ENCODE data around the gene MTFR1L.

The MTFR1L gene

GRCh38 chr1:25878690-25879089 lies 58.9 kb downstream of the MTFR1L start:
- no peak for DNase-seq (ENCODE audit: low read depth in 2 of 2)

GRCh38 chr1:25879675-25880074 lies 59.9 kb downstream of the MTFR1L start:
- DNase-seq (ENCODE audit: low read depth in 2 of 2) = no peak

DNA sequence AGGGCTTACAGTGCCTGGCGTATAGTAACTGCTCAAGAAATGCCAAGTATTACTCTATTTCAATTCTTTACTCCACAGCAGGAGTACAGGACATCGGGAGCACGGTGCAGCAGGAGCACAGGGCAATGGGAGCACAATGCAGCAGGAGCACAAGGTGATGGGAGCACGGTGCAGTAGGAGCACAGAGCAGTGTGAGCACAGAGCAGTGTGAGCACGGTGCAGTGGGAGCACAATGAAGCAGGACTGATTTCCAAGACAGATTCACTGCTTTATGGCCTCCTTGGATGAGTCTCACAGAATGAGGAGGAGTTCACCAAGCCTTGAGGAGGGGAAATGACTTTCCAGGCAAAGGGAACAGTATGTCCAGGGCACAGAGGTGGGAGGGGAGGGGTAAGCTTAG lies 60.8 kb downstream of the MTFR1L start:
- DNase-seq (ENCODE audit: low read depth in 2 of 2) = no peak

DNA sequence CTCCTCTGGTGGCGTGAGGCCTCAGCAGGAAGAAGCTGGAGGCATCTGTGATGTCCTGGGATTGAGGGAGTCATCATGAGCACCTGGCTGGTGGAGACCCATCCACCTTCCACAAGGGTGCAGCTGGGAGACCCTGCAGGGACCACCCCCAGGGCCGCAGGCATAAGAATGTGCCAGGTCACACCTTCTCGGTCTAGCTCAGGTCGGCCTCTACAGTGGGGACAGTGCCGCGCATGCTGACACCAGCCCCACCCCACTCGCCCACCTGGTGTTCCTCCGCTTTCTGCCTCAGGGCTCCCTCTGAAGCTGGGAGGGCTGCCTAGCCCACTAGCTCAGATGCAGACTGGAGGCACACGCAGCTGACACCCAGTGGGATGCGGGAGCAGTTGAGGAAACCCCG lies 61.5 kb downstream of the MTFR1L start:
- DNase-seq (ENCODE audit: low read depth in 2 of 2) = no peak

All from stimulated activated CD8-positive, alpha-beta memory T cell treated with anti-CD3 and anti-CD28 coated beads, Interleukin-15, amount 100 ng/mL, for 4 hours (primary cell).